Ascending aorta (tissue), 2 donors: Measurements from ENCODE around the gene SEMA3E. TPM values are rescaled to one million over a fixed set of nuclear protein-coding genes. Genes with fewer than 3 reads are reported as not detected.

Source experiments
- DNase-seq, 2 donors: peaks; one replicate each; pipeline ENCODE4 v3.0.0-alpha.2; 2019; ENCODE audit warnings: low spot score in 2 of 2
- H3K27ac ChIP-seq, 2 donors: fragments of 200-600 bp; sonication (generic); one replicate each; pipeline ENCODE4 v1.5.1; 2016 to 2017; ENCODE audit warnings: mild to moderate bottlenecking in 1 of 2
- H3K27me3 ChIP-seq: fragments of 200-600 bp; sonication (generic); one replicate; pipeline ENCODE4 v1.5.1; 2017
- H3K36me3 ChIP-seq, 2 donors: fragments of 200-600 bp; sonication (generic); one replicate each; pipeline ENCODE4 v1.5.1; 2016
- H3K4me1 ChIP-seq, 2 donors: fragments of 200-600 bp; sonication (generic); one replicate each; pipeline ENCODE4 v1.5.1; 2016 to 2017; ENCODE audit warnings: mild to moderate bottlenecking in 1 of 2
- H3K4me3 ChIP-seq, 2 donors: fragments of 200-600 bp; sonication (generic); one replicate each; pipeline ENCODE4 v1.5.1; 2016 to 2017; ENCODE audit warnings: mild to moderate bottlenecking in 1 of 2
- H3K9me3 ChIP-seq, 2 donors: fragments of 200-600 bp; sonication (generic); one replicate each; pipeline ENCODE4 v1.5.1; 2016
- CTCF ChIP-seq, 3 experiments: fragments of 200-600 bp in 2 of 3; fragments of 450-650 bp in 1 of 3; sonication (generic) in 2 of 3; IDR thresholded peaks; one replicate each; pipeline ENCODE4 v1.5.1; 2016 to 2019; ENCODE audit warnings: antibody characterized with exemption in 3 of 3, mild to moderate bottlenecking in 1 of 3, moderate library complexity in 1 of 3
- intact Hi-C: fragments of 100-400 bp; cut with DNase I; formaldehyde crosslinking; loops from one replicate; pipeline ENCODE4 v1.15.1; 2023
- total RNA-seq: library from RNA; depleted of rRNA; stranded (reverse); fragments of >200 nt; gene quantifications from one replicate; pipeline ENCODE4 v1.1.0, GENCODE V29; 2016

Gene SEMA3E
- total RNA-seq, 1 donor from 2014 or later = 4.3 TPM

- intact Hi-C loops = no loop called here
- H3K9me3 ChIP-seq = no peaks in the 10 kb centered on the region
- no peaks in the 10 kb centered on the region for H3K36me3 ChIP-seq
- H3K4me1 ChIP-seq = no peaks in the 10 kb centered on the region
- no peak overlapping the region for H3K4me3 ChIP-seq
- no peak overlapping the region for H3K27ac ChIP-seq
- no peak for DNase-seq
- TF ChIP-seq CTCF (IDR thresholded peaks at IDR 0.05) = no peak
- H3K27me3 ChIP-seq = no peaks in the 10 kb centered on the region
Observed at GRCh38 chr7:83652481-83652880, 3.5 kb upstream of the SEMA3E start.

- Histone ChIP-seq H3K27me3 (no peaks in the 10 kb centered on the region), H3K4me1 (no peaks in the 10 kb centered on the region), H3K4me3 (no peak overlapping the region), H3K27ac (no peak overlapping the region), H3K36me3 (no peaks in the 10 kb centered on the region), H3K9me3 (no peaks in the 10 kb centered on the region)
- TF ChIP-seq CTCF (IDR thresholded peaks at IDR 0.05) = no peak
- no peak for DNase-seq
- intact Hi-C loops = no loop called here
Observed at GRCh38 chr7:83649701-83650100, 762 bp upstream of the SEMA3E start.

GRCh38 chr7:83646027-83646426 lies 2.9 kb downstream of the SEMA3E start:
- no peak for TF ChIP-seq CTCF (IDR thresholded peaks at IDR 0.05)
- intact Hi-C loops = no loop called here
- H3K36me3 ChIP-seq = no peaks in the 10 kb centered on the region
- no peaks in the 10 kb centered on the region for H3K4me1 ChIP-seq
- H3K9me3 ChIP-seq = no peaks in the 10 kb centered on the region
- H3K27ac ChIP-seq = no peak overlapping the region
- no peak overlapping the region for H3K4me3 ChIP-seq
- H3K27me3 ChIP-seq = no peaks in the 10 kb centered on the region
- no peak for DNase-seq

GRCh38 chr7:83643739-83644138 lies 5.2 kb downstream of the SEMA3E start:
- Histone ChIP-seq H3K27me3 (no peaks in the 10 kb centered on the region), H3K4me3 (no peak overlapping the region), H3K4me1 (no peaks in the 10 kb centered on the region), H3K27ac (no peak overlapping the region), H3K36me3 (no peaks in the 10 kb centered on the region), H3K9me3 (no peaks in the 10 kb centered on the region)
- DNase-seq = no peak
- no peak for TF ChIP-seq CTCF (IDR thresholded peaks at IDR 0.05)
- intact Hi-C loops = no loop called here

- Histone ChIP-seq H3K36me3 (no peaks in the 10 kb centered on the region), H3K27ac (no peak overlapping the region), H3K9me3 (no peaks in the 10 kb centered on the region), H3K27me3 (no peaks in the 10 kb centered on the region), H3K4me1 (no peaks in the 10 kb centered on the region), H3K4me3 (no peak overlapping the region)
- intact Hi-C loops = no loop called here
- DNase-seq = no peak
- TF ChIP-seq CTCF (IDR thresholded peaks at IDR 0.05) = no peak
Observed at GRCh38 chr7:83643012-83643411, 5.9 kb downstream of the SEMA3E start.
